GM12891 (cell line): ENCODE data around the gene UNC13A.

Experiments used
- PAX5 ChIP-seq: IDR thresholded peaks from 2 replicates; pipeline ENCODE4 v1.6.1; 2011; ENCODE audit warnings: low read length, moderate library complexity, mild to moderate bottlenecking; ENCODE audit not compliant: insufficient read depth, severe bottlenecking
- POLR2A ChIP-seq: IDR thresholded peaks from 2 replicates; pipeline ENCODE4 v1.6.1; 2011; ENCODE audit warnings: low read depth, low read length, control low read depth
- POLR2AphosphoS5 ChIP-seq: IDR thresholded peaks from 2 replicates; pipeline ENCODE4 v1.6.1; 2011; ENCODE audit warnings: low read depth, low read length, control low read depth
- TAF1 ChIP-seq: IDR thresholded peaks from 2 replicates; pipeline ENCODE4 v1.6.1; 2011; ENCODE audit warnings: low read depth, low read length, control low read depth

- TF ChIP-seq TAF1: no peak
- no peak for TF ChIP-seq POLR2A
- TF ChIP-seq POLR2AphosphoS5: no peak
- no peak for TF ChIP-seq PAX5
Observed at GRCh38 chr19:17582613-17583012, 105.5 kb downstream of the UNC13A start.
